ENCODE measurements around the gene DOLPP1.
"Not testable (repeated sequence)": the region's sequence is repeated elsewhere in the genome, so short reads cannot be mapped to it uniquely, and the experiment has no call there.

Gene DOLPP1

DNA sequence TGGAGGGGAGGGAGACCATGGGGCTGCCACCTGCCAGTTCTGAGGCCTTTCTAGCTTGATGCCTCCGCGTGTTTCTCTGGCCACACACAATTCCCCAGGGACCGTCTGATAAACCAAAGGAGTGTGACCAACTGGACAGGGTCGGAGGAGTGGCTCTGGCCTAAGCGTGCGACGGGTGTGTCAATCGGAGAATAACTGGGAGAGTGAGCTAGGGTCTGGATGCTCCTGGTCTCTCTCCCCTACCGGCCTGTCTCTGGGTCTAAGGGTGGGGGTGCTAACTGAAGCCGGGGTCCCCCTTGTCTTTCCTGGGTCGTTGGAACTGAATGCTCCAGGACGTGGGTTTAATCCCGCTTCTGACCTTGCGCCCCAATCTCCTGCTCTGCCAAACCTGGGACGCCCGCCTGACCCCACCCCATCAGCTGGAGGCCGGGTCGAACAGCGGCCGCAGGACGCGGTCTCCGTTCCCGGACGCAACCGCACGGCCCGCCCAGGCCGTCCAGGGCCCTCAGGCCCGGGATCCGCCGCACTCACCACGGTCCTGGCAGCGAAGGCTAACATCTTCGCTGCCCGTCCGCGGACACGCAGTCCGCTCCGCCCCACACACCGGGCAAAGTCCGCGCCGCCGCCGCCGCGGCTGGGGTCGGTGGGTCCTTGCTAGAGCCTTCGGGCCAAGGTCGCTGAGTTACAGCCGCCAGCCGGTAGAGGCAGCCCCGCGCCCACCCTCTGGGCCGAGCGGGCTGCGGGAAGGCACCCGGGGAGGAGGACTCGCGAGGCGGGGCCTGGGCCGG is 29.2 kb downstream of the DOLPP1 start:
- DNase-seq = peak in 4 of 58 donors; percentile 36 to 56 (median 47)

- DNase-seq = peak; percentile 47 to 99 (median 94)
These were observed 30.0 kb downstream of the DOLPP1 start, which contains the start of the genes CRAT and PTPA for GRCh38 chr9:129110740-129111527. CRAT (minus strand) TSS chr9:129110793; CDS start chr9:129110509, 284 bp downstream. PTPA (plus strand) TSS chr9:129111415; CDS start chr9:129111601, 186 bp downstream.

DNA sequence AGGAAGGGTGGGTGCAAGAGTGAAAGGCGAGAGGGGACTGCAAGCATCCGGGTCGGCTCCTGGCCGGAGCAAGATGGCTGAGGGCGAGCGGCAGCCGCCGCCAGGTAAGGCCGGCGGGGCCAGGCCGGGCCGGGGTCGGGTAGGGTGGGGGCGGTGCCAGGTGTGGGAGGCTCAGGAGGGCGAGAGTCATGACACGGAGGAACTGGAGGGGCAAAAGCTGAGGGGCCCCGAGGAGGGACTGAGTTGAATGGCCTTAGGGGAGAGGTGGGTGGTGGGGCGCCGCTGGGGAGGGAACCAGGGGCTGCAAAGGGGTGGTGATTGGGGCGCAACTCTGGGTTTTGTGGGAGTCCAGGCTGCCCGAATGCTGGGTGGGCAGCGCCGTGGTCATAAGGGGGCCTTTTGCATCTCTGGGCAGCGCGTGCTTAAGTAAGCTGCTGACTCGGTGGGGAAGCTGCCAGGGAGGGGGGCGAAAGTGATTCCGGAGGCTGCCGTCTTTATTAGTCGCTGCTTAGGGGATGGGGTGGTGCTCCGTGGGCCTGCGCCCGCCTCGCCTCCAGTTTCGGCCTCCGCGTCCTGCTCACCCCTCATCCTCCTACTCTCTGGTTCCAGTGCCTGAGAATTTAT is 30.7 kb downstream of the DOLPP1 start:
- peak in 28 of 58 donors; percentile 21 to 88 (median 52) for DNase-seq

DNA sequence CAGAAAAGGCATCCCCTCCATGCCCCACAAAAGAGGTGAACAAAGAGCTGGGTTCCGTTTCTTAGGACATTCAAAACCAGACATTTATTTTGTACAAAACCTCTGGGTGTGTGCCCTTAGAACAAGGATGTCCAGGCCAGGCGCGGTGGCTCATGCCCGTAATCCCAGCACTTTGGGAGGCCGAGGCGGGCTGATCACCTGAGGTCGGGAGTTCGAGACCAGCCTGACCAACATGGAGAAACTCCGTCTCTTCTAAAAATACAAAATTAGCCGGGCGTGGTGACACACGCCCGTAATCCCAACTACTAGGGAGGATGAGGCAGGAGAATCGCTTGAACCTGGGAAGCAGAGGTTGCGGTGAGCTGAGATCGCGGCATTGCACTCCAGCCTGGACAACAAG is 31.6 kb downstream of the DOLPP1 start:
- not testable (repeated sequence) for DNase-seq

- DNase-seq = no peak
These were observed 32.9 kb downstream of the DOLPP1 start for GRCh38 chr9:129113645-129114304.

GRCh38 chr9:129118799-129119198 is 37.9 kb downstream of the DOLPP1 start:
- DNase-seq = no peak

DNA sequence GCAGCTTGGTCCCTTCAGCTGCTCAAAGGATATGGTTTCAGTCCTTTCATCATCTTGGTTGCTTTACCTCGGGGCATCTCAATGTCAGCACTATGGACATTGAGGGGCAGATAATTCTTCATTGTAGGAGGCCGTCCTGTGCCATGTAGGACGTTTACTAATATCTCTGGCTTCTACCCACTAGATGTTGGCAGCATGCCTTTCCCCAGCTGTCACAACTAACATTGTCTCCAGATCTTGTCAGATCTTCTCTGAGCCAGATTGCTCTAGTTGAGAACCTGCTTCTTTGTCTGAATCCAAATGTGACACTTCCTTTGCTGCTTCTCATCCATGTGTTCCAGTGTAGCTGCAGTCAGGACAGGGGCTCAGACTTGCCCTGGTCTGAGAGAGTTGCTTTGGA is 40.6 kb downstream of the DOLPP1 start:
- DNase-seq = peak in 35 of 58 donors; percentile 12 to 80 (median 40)

GRCh38 chr9:129122133-129122532 is 41.2 kb downstream of the DOLPP1 start:
- no peak for DNase-seq

DNA sequence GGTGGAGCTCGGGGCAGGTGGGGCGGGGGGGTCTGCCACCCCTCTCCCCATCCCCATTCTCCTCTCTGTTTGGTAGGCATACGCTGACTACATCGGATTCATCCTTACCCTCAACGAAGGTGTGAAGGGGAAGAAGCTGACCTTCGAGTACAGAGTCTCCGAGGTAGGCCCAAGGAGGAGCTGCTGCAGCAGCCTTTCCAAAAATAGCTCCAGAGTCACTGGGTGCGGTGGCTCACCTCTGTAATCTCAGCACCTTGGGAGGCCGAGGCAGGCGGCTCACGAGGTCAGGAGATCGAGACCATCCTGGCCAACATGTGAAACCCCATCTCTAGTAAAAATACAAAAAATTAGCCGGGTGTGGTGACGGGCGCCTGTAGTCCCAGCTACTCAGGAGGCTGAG is 42.1 kb downstream of the DOLPP1 start:
- DNase-seq = not testable (repeated sequence)

- no peak for DNase-seq
These were observed 43.7 kb downstream of the DOLPP1 start for GRCh38 chr9:129124506-129125069.

- DNase-seq = no peak
These were observed 44.6 kb downstream of the DOLPP1 start for GRCh38 chr9:129125478-129125877.

- DNase-seq = peak in 14 of 58 donors; percentile 11 to 54 (median 25)
These were observed 46.1 kb downstream of the DOLPP1 start for GRCh38 chr9:129126749-129127618.

- DNase-seq = no peak
These were observed 47.8 kb downstream of the DOLPP1 start for GRCh38 chr9:129128689-129129088.

DNA sequence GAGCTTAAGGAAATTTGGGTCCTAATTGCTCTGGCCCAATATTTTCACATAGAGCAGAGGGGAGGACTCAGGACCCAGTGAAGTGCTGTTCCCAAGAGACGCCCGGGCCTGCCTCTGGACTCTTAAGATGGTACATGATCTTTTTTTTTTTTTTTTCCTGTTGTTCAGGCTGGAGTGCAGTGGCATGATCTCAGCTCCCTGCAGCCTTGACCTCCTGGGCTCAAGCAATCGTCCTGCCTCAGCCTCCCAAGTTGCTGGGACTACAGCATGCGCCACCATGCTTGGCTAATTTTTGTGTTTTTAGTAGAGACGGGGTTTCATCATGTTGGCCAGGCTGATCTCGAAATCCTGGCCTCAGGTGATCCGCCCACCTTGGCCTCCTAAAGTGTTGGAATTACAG is 49.4 kb downstream of the DOLPP1 start:
- not testable (repeated sequence) for DNase-seq

DNA sequence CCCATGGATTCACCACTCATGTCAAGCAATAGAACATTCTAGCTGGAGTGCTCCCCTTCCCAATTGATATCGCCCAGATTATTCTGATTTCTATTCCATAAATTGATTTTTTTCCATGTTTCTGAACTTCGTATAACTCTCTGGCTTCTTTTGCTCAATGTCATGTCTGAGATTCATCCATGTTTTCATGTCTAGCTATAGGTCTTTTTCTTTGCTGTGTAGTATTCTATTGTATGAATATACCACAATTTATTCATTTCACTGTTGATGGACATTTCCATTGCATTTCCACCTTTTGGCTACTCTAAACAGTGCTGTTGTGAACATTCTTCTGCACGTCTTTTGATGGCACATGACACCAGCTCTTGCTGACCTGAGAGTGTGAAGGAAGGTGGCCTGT is 49.9 kb downstream of the DOLPP1 start:
- no peak for DNase-seq

- peak in 55 of 58 donors; percentile 14 to 83 (median 53) for DNase-seq
These were observed 50.6 kb downstream of the DOLPP1 start for GRCh38 chr9:129131300-129132145.

GRCh38 chr9:129133082-129133481 is 52.2 kb downstream of the DOLPP1 start:
- DNase-seq = no peak

- DNase-seq = no peak
These were observed 54.6 kb downstream of the DOLPP1 start for GRCh38 chr9:129135476-129135875.

Measured in anterior cingulate cortex (tissue), 58 donors.